ENCODE data around the gene PDAP1. TPM values are rescaled to one million over a fixed set of nuclear protein-coding genes. Genes with fewer than 3 reads are reported as not detected.

Gene PDAP1
- polyA plus RNA-seq, 2 of the 4 experiments (the other 2 are of a cell fraction) = 81.8 to 347 TPM

- ATAC-seq = no peak
These were observed 12.6 kb upstream of the PDAP1 start for GRCh38 chr7:99420986-99421385.

GRCh38 chr7:99420213-99420612 lies 11.8 kb upstream of the PDAP1 start:
- WGBS (ENCODE audit: missing lambda C conversion rate) = 93% methylated on average over 5 of the region's 5 CpGs
- H3K4me3 ChIP-seq = no peak overlapping the region
- H3K9me3 ChIP-seq = no peaks in the 10 kb centered on the region
- POLR2A ChIA-PET = interaction anchor here (0.7 to 3.1 kb wide), 2 partner anchors 12 to 18 kb away, joined by 3 to 12 read pairs; partner anchors contain the start of genes BUD31, CPSF4, PDAP1 and PTCD1
- TF ChIP-seq CTCF (IDR thresholded peaks at IDR 0.05) (no peak), BHLHE40 (IDR thresholded peaks at IDR 0.05; ENCODE audit: low read depth, low read length) (no peak), CHD4 (IDR thresholded peaks at IDR 0.05; ENCODE audit: borderline replicate concordance) (no peak), RAD21 (conservative IDR thresholded peaks at IDR 0.05 in 1 of 2, IDR thresholded peaks at IDR 0.05 in 1 of 2) (no peak), E2F6 (IDR thresholded peaks at IDR 0.05; ENCODE audit: borderline replicate concordance, low read depth) (no peak), RNF2 (IDR thresholded peaks at IDR 0.05; ENCODE audit: borderline replicate concordance, low read depth) (no peak), ZNF302 (CRISPR knock-in tag; IDR thresholded peaks at IDR 0.05) (no peak), EP300 (IDR thresholded peaks at IDR 0.05) (no peak), CBX2 (IDR thresholded peaks at IDR 0.05; ENCODE audit: borderline replicate concordance, low read depth) (no peak), RARB (CRISPR knock-in tag; IDR thresholded peaks at IDR 0.05) (no peak), EHF (CRISPR knock-in tag; IDR thresholded peaks at IDR 0.05) (no peak), ZFP36 (IDR thresholded peaks at IDR 0.05; ENCODE audit: borderline replicate concordance, partially characterized antibody) (no peak), MAZ (IDR thresholded peaks at IDR 0.05; ENCODE audit: borderline replicate concordance, low read depth, low read length) (no peak), ESRRA (IDR thresholded peaks at IDR 0.05; ENCODE audit: borderline replicate concordance, low read length) (no peak), RCOR1 (IDR thresholded peaks at IDR 0.05; ENCODE audit: low read depth, low read length) (no peak), KDM5A (IDR thresholded peaks at IDR 0.05) (no peak), HOXB13 (CRISPR knock-in tag; IDR thresholded peaks at IDR 0.05; ENCODE audit: low read depth) (no peak), NPAS2 (CRISPR knock-in tag; IDR thresholded peaks at IDR 0.05; ENCODE audit: borderline replicate concordance) (no peak), FOXS1 (CRISPR knock-in tag; IDR thresholded peaks at IDR 0.05) (no peak)
- peaks cover 8% of the 10 kb centered on the region; the same call in 1 of the 3 replicates for H3K4me1 ChIP-seq
- no peak for DNase-seq (ENCODE audit: low read depth in 1 of 2, low spot score in 1 of 2)
- FAIRE-seq = no peak
- no peak overlapping the region for H3K27ac ChIP-seq
- CTCF ChIA-PET = interaction anchor here (0.9 to 1.6 kb wide), 2 partner anchors 11 to 21 kb away, joined by 4 to 7 read pairs; partner anchors contain the start of genes BUD31 and PDAP1
- no peak overlapping the region for H3K4me2 ChIP-seq
- no peak; a peak in 1 of 6 replicates for ATAC-seq

More at GRCh38 chr7:99420986-99421385, 12.6 kb upstream of the PDAP1 start:
- TF ChIP-seq HOXB13 (CRISPR knock-in tag; IDR thresholded peaks at IDR 0.05; ENCODE audit: low read depth) = no peak
- TF ChIP-seq TFCP2L1 (CRISPR knock-in tag; IDR thresholded peaks at IDR 0.05) = no peak
- TF ChIP-seq ZC3H11A (IDR thresholded peaks at IDR 0.05) = no peak
- TF ChIP-seq ELK1 (IDR thresholded peaks at IDR 0.05; ENCODE audit: low read depth, low read length) = no peak
- TF ChIP-seq MAFK (IDR thresholded peaks at IDR 0.05; ENCODE audit: partially characterized antibody) = no peak
- TF ChIP-seq EHMT2 (IDR thresholded peaks at IDR 0.05; ENCODE audit: low read depth) = no peak
- FAIRE-seq = no peak
- ChIA-PET CTCF (interaction anchor here (0.9 to 1.6 kb wide), 3 partner anchors 12 to 28 kb away, joined by 3 to 7 read pairs (median 4); partner anchors contain the start of genes BUD31 and PDAP1), POLR2A (interaction anchor here (0.7 to 3.1 kb wide), 2 partner anchors 13 to 17 kb away, joined by 3 to 12 read pairs; partner anchors contain the start of genes BUD31, CPSF4, PDAP1 and PTCD1)
- WGBS (ENCODE audit: missing lambda C conversion rate) = 93% methylated on average over 7 of the region's 7 CpGs
- Histone ChIP-seq H3K27ac (no peak overlapping the region), H3K4me2 (no peak overlapping the region), H3K4me3 (no peak overlapping the region), H3K4me1 (peaks cover 4% of the 10 kb centered on the region; the same call in 1 of the 3 replicates), H3K9me3 (no peaks in the 10 kb centered on the region)
- DNase-seq (ENCODE audit: low read depth in 1 of 2, low spot score in 1 of 2) = no peak
